Activated T-helper 17 cell treated with anti-CD3 and anti-CD28 coated beads, Interleukin-2, amount 50 U/mL, for 72 hours (primary cell): Measurements from ENCODE around the gene NCKAP5. TPM values are rescaled to one million over a fixed set of nuclear protein-coding genes. Genes with fewer than 3 reads are reported as not detected.

ENCODE experiments used
- ATAC-seq: fragments of 150-1000 bp; cut with Tn5 transposase; replicated peaks from 2 replicates; pipeline ENCODE4 v1.10.0; 2021; ENCODE audit warnings: mild to moderate bottlenecking, moderate library complexity
- H3K27ac Mint-ChIP-seq: one replicate; pipeline ENCODE4 v1.8.0; 2022; ENCODE audit warnings: mixed read lengths
- H3K27me3 Mint-ChIP-seq: one replicate; pipeline ENCODE4 v1.8.0; 2022; ENCODE audit warnings: mixed read lengths
- H3K36me3 Mint-ChIP-seq: one replicate; pipeline ENCODE4 v1.8.0; 2022; ENCODE audit warnings: low read depth, mild to moderate bottlenecking, mixed read lengths
- H3K4me1 Mint-ChIP-seq: one replicate; pipeline ENCODE4 v1.8.0; 2022; ENCODE audit warnings: mixed read lengths
- H3K4me3 Mint-ChIP-seq: one replicate; pipeline ENCODE4 v1.8.0; 2022; ENCODE audit warnings: mild to moderate bottlenecking, mixed read lengths
- H3K9me3 Mint-ChIP-seq: one replicate; pipeline ENCODE4 v1.8.0; 2022; ENCODE audit warnings: mixed read lengths
- total RNA-seq, 2 donors: library from RNA; stranded (reverse); gene quantifications; one replicate each; pipeline ENCODE4 v1.2.3, GENCODE V29; 2022

NCKAP5 gene
- not detected for total RNA-seq

GRCh38 chr2:133568172-133568571 lies at the start of gene NCKAP5:
Gene NCKAP5 (minus strand): TSS chr2:133568463. CDS start chr2:133517526, 50,937 bp downstream.
- no peaks in the 10 kb centered on the region for H3K4me1 Mint-ChIP-seq
- ATAC-seq = no peak
- H3K36me3 Mint-ChIP-seq = no peaks in the 10 kb centered on the region
- no peak within 1 kb of the TSS for H3K4me3 Mint-ChIP-seq
- no peak within 1 kb of the TSS for H3K27ac Mint-ChIP-seq
- peaks cover 28% of the 10 kb centered on the region for H3K27me3 Mint-ChIP-seq
- H3K9me3 Mint-ChIP-seq = no peaks in the 10 kb centered on the region

DNA sequence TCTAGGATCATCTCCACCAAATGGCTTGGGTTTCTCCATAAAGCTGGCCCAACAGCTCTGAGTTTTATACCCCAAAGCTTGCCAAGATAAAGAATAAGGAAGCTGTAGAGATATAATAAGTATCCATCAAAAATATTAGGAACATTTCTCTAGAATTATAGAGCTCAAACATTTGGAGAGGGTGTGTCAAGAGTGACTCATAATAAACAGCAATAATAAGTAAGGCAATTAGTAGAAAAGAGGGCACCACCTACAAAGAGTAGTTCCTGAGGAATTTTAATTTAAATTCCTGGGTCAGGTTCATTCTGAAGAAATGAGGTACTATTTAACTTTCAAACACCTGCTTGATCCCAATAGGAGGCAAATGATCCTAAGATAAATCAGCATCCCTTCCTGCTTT lies 41.4 kb upstream of the NCKAP5 start:
- Mint-ChIP-seq H3K4me3 (no peak overlapping the region), H3K4me1 (no peaks in the 10 kb centered on the region)
- ATAC-seq = no peak

DNA sequence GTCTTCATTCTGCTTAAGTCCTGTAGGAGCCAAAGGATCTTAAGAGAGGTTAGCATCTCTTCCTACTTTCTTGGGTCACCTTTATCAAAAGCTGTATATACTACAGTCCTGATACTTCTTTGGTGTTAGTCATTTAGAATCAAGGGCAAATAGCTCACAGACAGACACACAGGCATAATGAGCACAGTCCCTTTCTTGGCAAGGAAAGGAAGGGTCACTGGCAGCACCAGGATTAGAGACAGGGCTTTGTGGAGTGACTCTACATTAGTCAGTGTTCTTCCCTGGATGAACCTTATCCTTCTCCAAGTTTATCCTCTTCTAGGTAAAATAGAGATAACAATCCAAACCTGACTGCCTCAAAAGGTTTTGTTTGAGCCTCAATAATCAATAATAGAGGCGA lies 40.0 kb upstream of the NCKAP5 start:
- Mint-ChIP-seq H3K27me3 (peaks cover 7% of the 10 kb centered on the region), H3K4me1 (no peaks in the 10 kb centered on the region), H3K27ac (no peak overlapping the region), H3K36me3 (no peaks in the 10 kb centered on the region), H3K9me3 (no peaks in the 10 kb centered on the region), H3K4me3 (no peak overlapping the region)
- ATAC-seq = no peak

More for the DNA sequence above, 41.4 kb upstream of the NCKAP5 start:
- peaks cover 13% of the 10 kb centered on the region for H3K27me3 Mint-ChIP-seq
- no peaks in the 10 kb centered on the region for H3K36me3 Mint-ChIP-seq
- no peak overlapping the region for H3K27ac Mint-ChIP-seq
- peaks cover 5% of the 10 kb centered on the region for H3K9me3 Mint-ChIP-seq

- H3K4me3 Mint-ChIP-seq = no peak overlapping the region
- H3K27me3 Mint-ChIP-seq = peaks cover 7% of the 10 kb centered on the region
- H3K4me1 Mint-ChIP-seq = no peaks in the 10 kb centered on the region
- no peak for ATAC-seq
- H3K9me3 Mint-ChIP-seq = no peaks in the 10 kb centered on the region
- H3K36me3 Mint-ChIP-seq = no peaks in the 10 kb centered on the region
- H3K27ac Mint-ChIP-seq = no peak overlapping the region
These were observed 39.4 kb upstream of the NCKAP5 start for GRCh38 chr2:133607679-133608078.

DNA sequence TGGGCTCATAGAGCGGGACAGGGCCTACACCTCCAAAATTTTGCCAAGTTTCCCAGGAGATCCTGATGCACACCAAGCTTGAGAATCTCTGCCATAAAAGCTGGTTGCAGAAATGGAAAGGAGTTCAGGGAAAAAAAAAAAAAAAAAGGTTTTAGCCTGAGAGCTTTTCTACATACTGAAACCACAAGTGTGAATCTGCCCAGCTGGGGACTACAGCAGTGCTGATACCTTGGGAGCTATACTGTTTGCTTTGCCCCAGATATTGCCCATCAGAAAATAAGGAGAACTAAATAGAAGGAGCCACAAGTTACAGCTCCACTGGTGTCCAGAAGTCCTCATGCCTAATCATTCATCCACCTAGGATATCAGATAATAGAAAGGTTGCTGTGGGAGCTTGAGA lies 38.4 kb upstream of the NCKAP5 start:
- H3K27ac Mint-ChIP-seq = no peak overlapping the region
- H3K36me3 Mint-ChIP-seq = no peaks in the 10 kb centered on the region
- H3K9me3 Mint-ChIP-seq = no peaks in the 10 kb centered on the region
- no peaks in the 10 kb centered on the region for H3K4me1 Mint-ChIP-seq
- ATAC-seq = no peak
- H3K27me3 Mint-ChIP-seq = peaks cover 12% of the 10 kb centered on the region
- no peak overlapping the region for H3K4me3 Mint-ChIP-seq

DNA sequence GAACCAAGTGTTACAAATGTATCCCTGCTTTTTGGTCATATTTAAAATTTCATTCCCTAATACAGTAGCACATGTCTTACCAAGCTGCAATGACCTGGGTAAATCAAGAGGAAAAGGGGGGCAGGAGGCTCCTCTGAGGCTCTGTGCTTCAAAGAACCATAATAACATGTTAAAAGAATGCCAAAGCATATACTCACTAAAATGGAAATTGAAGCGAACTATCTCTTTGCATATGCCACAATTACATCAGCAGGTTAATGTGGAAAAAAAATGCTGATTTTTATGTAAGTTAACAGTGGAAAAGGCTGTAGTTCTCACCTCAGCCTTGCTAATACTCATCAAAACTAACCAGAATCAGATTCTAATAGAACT lies 37.5 kb upstream of the NCKAP5 start:
- ATAC-seq = no peak
- H3K9me3 Mint-ChIP-seq = no peaks in the 10 kb centered on the region
- H3K27me3 Mint-ChIP-seq = peaks cover 12% of the 10 kb centered on the region
- H3K27ac Mint-ChIP-seq = no peak overlapping the region
- H3K4me3 Mint-ChIP-seq = no peak overlapping the region
- no peaks in the 10 kb centered on the region for H3K36me3 Mint-ChIP-seq
- no peaks in the 10 kb centered on the region for H3K4me1 Mint-ChIP-seq

DNA sequence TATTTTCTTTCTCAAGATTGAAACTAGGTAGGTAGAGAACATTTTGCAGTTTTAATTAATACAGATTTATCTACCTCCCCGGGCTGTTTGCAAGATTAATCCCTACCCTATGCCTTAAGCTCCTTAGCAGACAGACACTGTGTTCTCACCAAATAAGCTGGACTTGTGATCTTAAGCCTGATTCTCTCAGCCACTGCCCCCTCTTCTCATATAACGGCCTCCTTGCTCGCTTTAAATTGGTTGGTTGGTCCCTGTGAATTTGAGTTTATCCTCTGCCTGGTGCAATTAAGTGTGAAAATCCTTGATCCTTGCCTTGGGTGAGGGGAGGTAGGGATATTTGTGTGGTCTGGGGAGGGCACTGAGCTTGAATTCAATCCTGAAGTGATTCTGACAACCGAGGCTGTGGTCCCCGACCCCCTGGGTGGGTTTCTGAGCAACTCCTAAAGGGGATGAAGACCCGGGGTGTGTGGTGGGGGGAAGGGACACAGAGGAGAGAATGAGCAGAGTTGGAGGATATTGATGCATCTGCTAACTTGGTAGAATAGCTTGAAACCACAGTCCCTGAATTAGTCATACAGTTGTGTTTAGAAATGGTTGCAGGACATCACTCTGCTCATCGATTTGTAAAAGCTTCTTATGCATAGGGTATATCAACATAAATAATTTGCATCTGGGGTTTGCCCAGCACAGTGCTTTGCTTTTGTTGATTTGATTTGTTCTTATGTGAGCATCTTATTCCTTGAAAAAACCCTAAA lies 36.9 kb upstream of the NCKAP5 start:
- Mint-ChIP-seq H3K9me3 (no peaks in the 10 kb centered on the region), H3K27me3 (peaks cover 11% of the 10 kb centered on the region), H3K36me3 (no peaks in the 10 kb centered on the region), H3K27ac (no peak overlapping the region), H3K4me3 (no peak overlapping the region), H3K4me1 (no peaks in the 10 kb centered on the region)
- ATAC-seq = no peak

DNA sequence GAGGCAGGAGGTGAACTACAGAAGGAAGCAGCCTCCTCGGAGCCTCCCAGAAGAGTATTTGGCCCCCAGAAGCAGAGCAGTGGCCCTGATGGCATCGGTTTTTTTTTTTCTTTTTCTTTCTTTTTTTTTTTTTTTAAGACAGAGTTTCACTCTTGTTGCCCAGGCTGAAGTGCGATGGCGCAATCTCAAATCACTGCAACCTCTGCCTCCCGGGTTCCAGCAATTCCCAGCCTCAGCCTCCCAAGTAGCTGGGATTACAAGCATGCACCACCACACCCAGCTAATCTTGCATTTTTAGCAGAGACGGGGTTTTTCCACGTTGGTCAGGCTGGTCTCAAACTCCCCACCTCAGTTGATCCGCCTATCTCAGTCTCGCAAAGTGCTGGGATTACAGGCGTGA lies 34.8 kb upstream of the NCKAP5 start:
- H3K36me3 Mint-ChIP-seq = no peaks in the 10 kb centered on the region
- H3K9me3 Mint-ChIP-seq = no peaks in the 10 kb centered on the region
- H3K27ac Mint-ChIP-seq = no peak overlapping the region
- ATAC-seq = no peak
- H3K27me3 Mint-ChIP-seq = peaks cover 12% of the 10 kb centered on the region
- H3K4me1 Mint-ChIP-seq = no peaks in the 10 kb centered on the region
- no peak overlapping the region for H3K4me3 Mint-ChIP-seq

DNA sequence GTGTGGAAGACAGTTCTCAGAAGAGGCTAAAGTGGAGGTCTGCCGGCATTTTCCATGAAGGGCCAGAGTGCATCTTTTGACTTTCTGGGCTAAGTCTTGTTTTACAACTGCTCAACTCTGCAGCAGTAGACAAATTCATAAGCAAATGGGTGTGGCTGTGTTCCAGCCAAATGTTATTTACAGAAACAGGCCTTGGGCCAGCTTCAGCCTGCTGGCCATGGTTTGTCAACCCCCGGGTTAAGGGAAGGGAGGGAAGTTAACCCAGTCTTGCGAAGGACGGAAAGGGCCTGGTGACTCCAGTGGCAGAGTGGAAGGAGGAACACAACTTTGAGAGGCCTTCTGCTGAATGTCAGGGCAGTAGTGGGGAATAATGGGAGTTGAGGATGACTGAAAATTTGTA lies 34.3 kb upstream of the NCKAP5 start:
- Mint-ChIP-seq H3K27ac (no peak overlapping the region), H3K36me3 (no peaks in the 10 kb centered on the region), H3K27me3 (peaks cover 12% of the 10 kb centered on the region), H3K9me3 (no peaks in the 10 kb centered on the region), H3K4me1 (no peaks in the 10 kb centered on the region), H3K4me3 (no peak overlapping the region)
- no peak for ATAC-seq

- ATAC-seq = no peak
- Mint-ChIP-seq H3K27me3 (peaks cover 12% of the 10 kb centered on the region), H3K9me3 (no peaks in the 10 kb centered on the region), H3K36me3 (no peaks in the 10 kb centered on the region), H3K27ac (no peak overlapping the region), H3K4me1 (no peaks in the 10 kb centered on the region), H3K4me3 (no peak overlapping the region)
These were observed 32.1 kb upstream of the NCKAP5 start for GRCh38 chr2:133600266-133600928.

GRCh38 chr2:133599811-133600210 lies 31.5 kb upstream of the NCKAP5 start:
- Mint-ChIP-seq H3K9me3 (no peaks in the 10 kb centered on the region), H3K27me3 (peaks cover 8% of the 10 kb centered on the region), H3K4me1 (no peaks in the 10 kb centered on the region), H3K36me3 (no peaks in the 10 kb centered on the region), H3K27ac (no peak overlapping the region), H3K4me3 (no peak overlapping the region)
- ATAC-seq = no peak

GRCh38 chr2:133599211-133599803 lies 31.0 kb upstream of the NCKAP5 start:
- ATAC-seq = no peak
- Mint-ChIP-seq H3K36me3 (no peaks in the 10 kb centered on the region), H3K4me3 (no peak overlapping the region), H3K4me1 (no peaks in the 10 kb centered on the region), H3K27ac (no peak overlapping the region), H3K9me3 (peaks cover 1% of the 10 kb centered on the region), H3K27me3 (peaks cover 9% of the 10 kb centered on the region)

- Mint-ChIP-seq H3K36me3 (no peaks in the 10 kb centered on the region), H3K27ac (no peak overlapping the region), H3K4me1 (no peaks in the 10 kb centered on the region), H3K4me3 (no peak overlapping the region), H3K9me3 (peaks cover 4% of the 10 kb centered on the region), H3K27me3 (peaks cover 14% of the 10 kb centered on the region)
- no peak for ATAC-seq
These were observed 30.5 kb upstream of the NCKAP5 start for GRCh38 chr2:133598769-133599168.

DNA sequence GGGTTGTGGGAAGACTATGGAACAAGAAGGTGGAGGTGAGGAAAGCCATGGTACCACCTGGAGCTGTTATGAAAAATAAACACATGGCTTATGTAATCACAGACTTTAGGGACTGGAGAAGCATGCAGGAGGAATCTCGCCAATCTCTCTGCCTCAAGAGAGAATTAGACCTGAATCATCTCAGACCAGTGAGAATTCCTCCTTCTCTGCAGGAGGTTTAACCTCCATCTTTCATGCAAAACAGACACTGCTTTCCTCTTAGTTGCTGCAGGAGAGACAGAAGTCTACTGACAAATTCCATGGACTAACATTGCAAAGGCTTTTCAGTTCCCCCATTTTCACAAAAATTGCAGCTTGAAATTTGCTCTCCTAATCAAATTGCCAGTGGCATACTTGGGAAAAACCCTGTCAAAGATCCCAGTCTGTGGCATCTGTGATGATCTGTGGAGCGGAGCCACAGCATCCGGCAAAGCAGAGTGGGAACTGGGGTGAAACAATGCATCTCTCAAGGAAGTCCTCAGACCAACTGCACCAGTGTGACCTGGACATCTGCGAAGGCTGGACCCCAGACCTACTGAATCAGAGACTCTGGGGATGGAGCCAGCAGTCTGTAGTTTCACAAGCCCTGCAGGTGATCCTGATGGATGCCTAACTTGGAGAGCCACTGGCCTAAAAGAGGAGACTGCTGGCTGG lies 28.6 kb upstream of the NCKAP5 start:
- Mint-ChIP-seq H3K4me3 (no peak overlapping the region), H3K36me3 (no peaks in the 10 kb centered on the region), H3K4me1 (no peaks in the 10 kb centered on the region), H3K27ac (no peak overlapping the region), H3K9me3 (peaks cover 4% of the 10 kb centered on the region), H3K27me3 (peaks cover 10% of the 10 kb centered on the region)
- ATAC-seq = no peak

- no peak for ATAC-seq
- Mint-ChIP-seq H3K4me1 (no peaks in the 10 kb centered on the region), H3K4me3 (no peak overlapping the region), H3K9me3 (peaks cover 9% of the 10 kb centered on the region), H3K36me3 (no peaks in the 10 kb centered on the region), H3K27ac (no peak overlapping the region), H3K27me3 (peaks cover 14% of the 10 kb centered on the region)
These were observed 22.9 kb upstream of the NCKAP5 start for GRCh38 chr2:133591164-133591563.
